CD4-positive, CD25-positive, alpha-beta regulatory T cell (primary cell): Measurements from ENCODE around the gene ALDH1A2. TPM values are rescaled to one million over a fixed set of nuclear protein-coding genes. Genes with fewer than 3 reads are reported as not detected.
"Not testable (repeated sequence)": the region's sequence is repeated elsewhere in the genome, so short reads cannot be mapped to it uniquely, and the experiment has no call there.

Experiments
- ATAC-seq, 2 donors: fragments of 150-1000 bp; cut with Tn5 transposase; one replicate each; pipeline ENCODE4 v1.10.0; 2021; ENCODE audit warnings: low read depth in 2 of 2, moderate number of reproducible peaks in 2 of 2, moderate library complexity in 1 of 2
- DNase-seq, 3 donors: peaks; one replicate each; pipeline versions ENCODE4 v3.0.0 to v3.0.0-alpha.2; 2012 to 2022; ENCODE audit warnings: mixed read lengths in 1 of 3
- H3K27ac ChIP-seq: one replicate; pipeline ENCODE4 v1.7.0; 2013; ENCODE audit warnings: mild to moderate bottlenecking, low read length; ENCODE audit not compliant: insufficient read depth, poor library complexity, severe bottlenecking
- H3K27me3 ChIP-seq: one replicate; pipeline ENCODE4 v1.7.0; 2013; ENCODE audit warnings: low read length; ENCODE audit not compliant: control insufficient read depth, insufficient read depth
- H3K36me3 ChIP-seq: one replicate; pipeline ENCODE4 v1.7.0; 2013; ENCODE audit warnings: mild to moderate bottlenecking, low read length, moderate library complexity; ENCODE audit not compliant: control insufficient read depth, insufficient read depth
- H3K4me1 ChIP-seq: 2 replicates; pipeline ENCODE4 v1.7.0; 2013; ENCODE audit warnings: mild to moderate bottlenecking, low read length; ENCODE audit not compliant: insufficient read depth, control insufficient read depth, poor library complexity, severe bottlenecking
- H3K4me3 ChIP-seq: one replicate; pipeline ENCODE4 v1.7.0; 2013; ENCODE audit warnings: low read depth, mild to moderate bottlenecking, low read length, moderate library complexity
- H3K9me3 ChIP-seq, 2 experiments: 1 replicate in 1 of 2; 2 replicates in 1 of 2; pipeline ENCODE4 v1.7.0; 2013; ENCODE audit warnings: low read length in 2 of 2, mild to moderate bottlenecking in 1 of 2, moderate library complexity in 1 of 2; ENCODE audit not compliant: control insufficient read depth in 2 of 2
- H3K27ac Mint-ChIP-seq, 3 donors: one replicate each; pipeline ENCODE4 v1.8.0; 2020 to 2022; ENCODE audit warnings: mild to moderate bottlenecking in 3 of 3, mixed read lengths in 3 of 3, moderate library complexity in 2 of 3
- H3K27me3 Mint-ChIP-seq: one replicate; pipeline ENCODE4 v1.8.0; 2022; ENCODE audit warnings: mild to moderate bottlenecking, mixed read lengths
- H3K36me3 Mint-ChIP-seq: one replicate; pipeline ENCODE4 v1.8.0; 2020; ENCODE audit warnings: mixed read lengths
- H3K4me1 Mint-ChIP-seq, 4 donors: one replicate each; pipeline ENCODE4 v1.8.0; 2020 to 2022; ENCODE audit warnings: mixed read lengths in 4 of 4, mild to moderate bottlenecking in 1 of 4
- H3K4me3 Mint-ChIP-seq, 4 donors: one replicate each; pipeline ENCODE4 v1.8.0; 2020 to 2022; ENCODE audit warnings: mild to moderate bottlenecking in 4 of 4, mixed read lengths in 4 of 4, moderate library complexity in 3 of 4
- H3K9me3 Mint-ChIP-seq, 7 donors: one replicate each; pipeline ENCODE4 v1.8.0; 2020 to 2022; ENCODE audit warnings: mixed read lengths in 7 of 7, mild to moderate bottlenecking in 3 of 7, moderate library complexity in 2 of 7
- polyA plus RNA-seq, 4 donors: library from polyadenylated mRNA; unstranded; fragments of 300-500 nt; fragmentation: Illumina TruSeq; gene quantifications; one replicate each; pipeline ENCODE4 v1.2.3, GENCODE V29; 2021
- total RNA-seq: library from RNA; stranded (reverse); gene quantifications from one replicate; pipeline ENCODE4 v1.2.3, GENCODE V29; 2022

ALDH1A2 gene
- total and polyA plus RNA-seq, 5 donors from 2014 or later = not detected

- ATAC-seq = no peak
- no peak overlapping the region for H3K4me3 ChIP-seq
- Mint-ChIP-seq H3K27me3 (peaks cover 21% of the 10 kb centered on the region), H3K4me3 (no peak overlapping the region), H3K36me3 (no peaks in the 10 kb centered on the region), H3K9me3 (peaks cover 0 to 2% (median 0%) of the 10 kb centered on the region in 7 donors), H3K27ac (no peak overlapping the region), H3K4me1 (no peaks in the 10 kb centered on the region)
- no peaks in the 10 kb centered on the region for H3K36me3 ChIP-seq
- peaks cover 21% of the 10 kb centered on the region for H3K27me3 ChIP-seq
- H3K4me1 ChIP-seq = no peaks in the 10 kb centered on the region
- no peak overlapping the region for H3K27ac ChIP-seq
- no peak for DNase-seq
- peaks cover 0 to 6% of the 10 kb centered on the region in 2 experiments for H3K9me3 ChIP-seq
These were observed 54.5 kb downstream of the ALDH1A2 start for GRCh38 chr15:58010983-58011382.

GRCh38 chr15:58003810-58004209 lies 61.7 kb downstream of the ALDH1A2 start:
- Histone ChIP-seq H3K4me1 (no peaks in the 10 kb centered on the region), H3K36me3 (no peaks in the 10 kb centered on the region), H3K4me3 (no peak overlapping the region), H3K27me3 (peaks cover 2% of the 10 kb centered on the region), H3K27ac (no peak overlapping the region), H3K9me3 (peaks cover 0 to 6% of the 10 kb centered on the region in 2 experiments)
- Mint-ChIP-seq H3K27ac (no peak overlapping the region), H3K4me1 (no peaks in the 10 kb centered on the region), H3K27me3 (peaks cover 17% of the 10 kb centered on the region), H3K4me3 (no peak overlapping the region), H3K36me3 (no peaks in the 10 kb centered on the region), H3K9me3 (peaks cover 0 to 4% (median 2%) of the 10 kb centered on the region in 7 donors)
- ATAC-seq = no peak
- no peak for DNase-seq

- Mint-ChIP-seq H3K36me3 (no peaks in the 10 kb centered on the region), H3K4me3 (no peak overlapping the region), H3K4me1 (no peaks in the 10 kb centered on the region), H3K9me3 (peaks cover 0 to 5% (median 4%) of the 10 kb centered on the region in 7 donors), H3K27me3 (peaks cover 24% of the 10 kb centered on the region), H3K27ac (no peak overlapping the region)
- H3K4me3 ChIP-seq = no peak overlapping the region
- H3K4me1 ChIP-seq = no peaks in the 10 kb centered on the region
- H3K9me3 ChIP-seq = peaks cover 0 to 6% of the 10 kb centered on the region in 2 experiments
- DNase-seq (no peak), ATAC-seq (no peak)
- no peaks in the 10 kb centered on the region for H3K36me3 ChIP-seq
- peaks cover 2% of the 10 kb centered on the region for H3K27me3 ChIP-seq
- no peak overlapping the region for H3K27ac ChIP-seq
These were observed 63.0 kb downstream of the ALDH1A2 start for GRCh38 chr15:58002338-58003126.

GRCh38 chr15:57999699-58000098 lies 65.8 kb downstream of the ALDH1A2 start:
- H3K4me1 ChIP-seq, H3K9me3 ChIP-seq, H3K27me3 ChIP-seq, H3K27ac ChIP-seq, H3K9me3 Mint-ChIP-seq, H3K36me3 ChIP-seq, H3K4me3 Mint-ChIP-seq, H3K4me1 Mint-ChIP-seq, ATAC-seq, DNase-seq, H3K27ac Mint-ChIP-seq, H3K4me3 ChIP-seq, H3K36me3 Mint-ChIP-seq: not testable (repeated sequence)
- peaks cover 21% of the 10 kb centered on the region for H3K27me3 Mint-ChIP-seq

- Histone ChIP-seq H3K4me1 (no peaks in the 10 kb centered on the region), H3K4me3 (no peak overlapping the region), H3K27me3 (peaks cover 7% of the 10 kb centered on the region), H3K36me3 (no peaks in the 10 kb centered on the region), H3K9me3 (no peaks in the 10 kb centered on the region), H3K27ac (no peak overlapping the region)
- Mint-ChIP-seq H3K4me1 (no peaks in the 10 kb centered on the region), H3K27me3 (peaks cover 31% of the 10 kb centered on the region), H3K36me3 (no peaks in the 10 kb centered on the region), H3K4me3 (no peak overlapping the region), H3K27ac (no peak overlapping the region), H3K9me3 (peaks cover 0 to 5% (median 2%) of the 10 kb centered on the region in 7 donors)
- ATAC-seq (no peak), DNase-seq (no peak)
These were observed 69.0 kb downstream of the ALDH1A2 start for GRCh38 chr15:57996561-57996960.

- H3K36me3 ChIP-seq = no peaks in the 10 kb centered on the region
- no peak overlapping the region for H3K4me3 Mint-ChIP-seq
- peaks cover 5% of the 10 kb centered on the region for H3K27me3 ChIP-seq
- no peaks in the 10 kb centered on the region for H3K4me1 Mint-ChIP-seq
- H3K36me3 Mint-ChIP-seq = no peaks in the 10 kb centered on the region
- no peak overlapping the region for H3K27ac ChIP-seq
- no peaks in the 10 kb centered on the region for H3K4me1 ChIP-seq
- DNase-seq (no peak), ATAC-seq (no peak)
- peaks cover 0 to 3% (median 0%) of the 10 kb centered on the region in 7 donors for H3K9me3 Mint-ChIP-seq
- peaks cover 31% of the 10 kb centered on the region for H3K27me3 Mint-ChIP-seq
- H3K4me3 ChIP-seq = no peak overlapping the region
- H3K9me3 ChIP-seq = no peaks in the 10 kb centered on the region
- no peak overlapping the region for H3K27ac Mint-ChIP-seq
These were observed 71.1 kb downstream of the ALDH1A2 start for GRCh38 chr15:57994221-57995049.

- Histone ChIP-seq H3K36me3 (no peaks in the 10 kb centered on the region), H3K27ac (no peak overlapping the region), H3K27me3 (peaks cover 5% of the 10 kb centered on the region), H3K9me3 (no peaks in the 10 kb centered on the region), H3K4me1 (no peaks in the 10 kb centered on the region), H3K4me3 (no peak overlapping the region)
- Mint-ChIP-seq H3K4me1 (no peaks in the 10 kb centered on the region), H3K4me3 (no peak overlapping the region), H3K9me3 (peaks cover 0 to 2% (median 0%) of the 10 kb centered on the region in 7 donors), H3K27me3 (peaks cover 27% of the 10 kb centered on the region), H3K27ac (no peak overlapping the region), H3K36me3 (no peaks in the 10 kb centered on the region)
- DNase-seq (no peak), ATAC-seq (no peak)
These were observed 71.9 kb downstream of the ALDH1A2 start for GRCh38 chr15:57993409-57994145.
